HuH-7.5 (cell line): ENCODE measurements around the gene TENM4.
"Not testable (repeated sequence)": the region's sequence is repeated elsewhere in the genome, so short reads cannot be mapped to it uniquely, and the experiment has no call there.

ENCODE experiments used
- DNase-seq: peaks from one replicate; pipeline ENCODE4 v3.0.0; 2011; ENCODE audit warnings: low spot score

TENM4 gene

GRCh38 chr11:78655561-78655960, 785.3 kb downstream of the TENM4 start:
- no peak for DNase-seq

DNA sequence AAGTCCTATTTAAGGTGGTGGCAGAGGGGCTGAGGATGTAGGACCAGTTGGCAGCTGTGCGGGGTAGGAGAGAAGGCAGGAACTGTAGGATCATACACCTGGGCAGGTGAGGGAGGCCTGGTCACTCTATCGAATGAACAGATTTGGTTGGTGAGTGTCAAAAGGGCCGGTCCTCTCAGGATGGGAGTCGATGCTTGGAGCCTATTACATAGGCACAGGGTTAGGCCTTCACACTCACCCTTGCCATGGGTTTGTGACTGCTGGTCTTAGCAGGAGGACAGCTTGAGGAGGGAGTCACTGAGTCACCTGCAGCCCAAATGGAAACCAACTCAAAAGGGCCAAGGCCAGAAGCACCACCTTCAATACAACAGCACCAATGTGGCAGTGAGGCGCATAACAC, 786.0 kb downstream of the TENM4 start:
- no peak for DNase-seq

- DNase-seq: no peak
These were observed 786.8 kb downstream of the TENM4 start for GRCh38 chr11:78654071-78654470.

DNA sequence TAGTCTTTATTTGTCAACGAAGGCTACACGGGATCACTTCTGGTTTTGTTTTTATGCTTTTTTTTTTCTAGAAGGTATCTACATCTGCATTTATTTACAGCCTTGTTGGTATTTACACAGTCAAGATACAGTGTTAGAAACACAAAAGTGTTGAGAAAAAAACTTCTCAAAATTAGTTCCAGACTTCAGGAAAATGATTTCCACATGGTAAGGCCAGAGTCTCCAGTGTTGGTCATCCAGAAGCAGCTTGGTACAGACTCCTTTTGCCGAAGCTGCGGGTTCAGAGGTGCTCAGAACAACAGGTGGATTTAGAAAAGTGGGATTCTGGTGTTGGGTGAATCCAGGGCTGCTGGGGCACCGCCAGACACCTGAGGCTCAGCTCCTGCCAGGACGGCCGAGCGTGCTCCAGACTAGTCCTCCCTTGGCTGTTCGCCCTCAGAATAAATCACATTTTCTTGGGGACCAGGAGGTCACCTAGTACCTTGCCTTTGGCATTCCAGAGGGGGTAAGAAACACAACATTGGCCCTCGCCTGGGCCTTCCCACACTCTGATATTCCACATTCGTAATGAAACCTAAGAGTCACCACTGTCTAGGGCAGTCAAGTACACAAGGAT, 787.4 kb downstream of the TENM4 start:
- no peak for DNase-seq

DNA sequence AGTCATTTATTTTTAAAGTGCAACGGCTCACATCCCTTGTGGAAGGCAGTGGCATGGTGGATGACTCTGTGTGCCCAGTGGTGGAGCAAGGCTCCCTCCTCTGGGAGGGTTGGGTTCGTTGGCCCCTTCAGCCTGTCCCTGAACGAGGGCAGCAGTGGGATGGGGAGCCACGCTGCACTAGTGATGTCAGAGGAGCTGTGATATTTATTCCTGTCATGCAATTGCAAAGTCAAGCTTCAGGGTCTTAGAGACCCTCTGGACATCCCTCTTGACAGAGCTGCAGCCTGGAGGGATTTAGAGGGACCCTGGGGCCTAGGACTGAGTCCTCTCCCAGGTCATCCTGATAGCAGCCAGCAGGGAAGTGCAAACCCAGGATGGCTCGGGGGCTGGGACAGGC, 788.0 kb downstream of the TENM4 start:
- no peak for DNase-seq

- no peak for DNase-seq
These were observed 788.6 kb downstream of the TENM4 start for GRCh38 chr11:78651923-78652842.

- DNase-seq: no peak
These were observed 789.6 kb downstream of the TENM4 start for GRCh38 chr11:78651136-78651775.

DNA sequence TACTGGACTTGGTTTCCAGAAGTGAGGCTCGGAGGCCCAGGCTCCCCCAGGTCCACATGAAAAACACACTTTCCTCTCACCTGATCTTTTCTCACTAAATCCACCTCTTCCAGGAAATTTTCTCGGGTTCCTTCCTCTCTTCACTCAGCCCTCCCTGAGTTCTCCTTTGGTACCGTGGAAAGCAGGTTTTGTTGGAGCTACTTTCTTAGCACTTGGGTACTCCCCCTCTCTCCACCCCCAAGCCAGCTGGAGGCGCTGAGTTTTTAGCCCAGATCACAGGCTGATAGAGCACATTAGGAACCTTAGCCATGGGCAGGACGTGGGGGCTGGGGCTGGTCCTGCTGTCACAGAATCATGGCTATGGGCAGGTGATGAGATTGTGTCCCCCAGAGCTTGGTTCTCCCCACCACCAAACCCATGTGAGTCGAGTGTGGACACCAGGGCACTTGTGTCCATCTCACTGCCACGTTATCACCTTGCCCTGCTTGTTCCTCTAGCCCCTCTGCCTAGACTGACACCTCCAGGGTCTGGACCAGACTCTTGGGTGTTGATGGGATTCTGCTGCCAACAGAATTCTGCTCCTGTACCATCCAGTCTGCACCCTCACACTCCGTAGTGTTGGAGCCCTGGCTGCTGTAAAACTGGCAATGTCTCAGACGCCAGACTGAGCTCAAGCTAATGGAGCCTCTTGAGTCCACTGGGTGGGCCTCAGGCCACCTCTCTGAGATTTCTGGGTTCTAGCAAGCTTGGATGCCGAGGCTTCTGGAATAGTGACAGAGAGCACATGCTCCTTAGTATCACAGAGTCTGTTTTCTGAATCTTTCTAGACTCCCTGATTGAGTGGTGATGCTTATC, 791.2 kb downstream of the TENM4 start:
- DNase-seq: no peak

DNA sequence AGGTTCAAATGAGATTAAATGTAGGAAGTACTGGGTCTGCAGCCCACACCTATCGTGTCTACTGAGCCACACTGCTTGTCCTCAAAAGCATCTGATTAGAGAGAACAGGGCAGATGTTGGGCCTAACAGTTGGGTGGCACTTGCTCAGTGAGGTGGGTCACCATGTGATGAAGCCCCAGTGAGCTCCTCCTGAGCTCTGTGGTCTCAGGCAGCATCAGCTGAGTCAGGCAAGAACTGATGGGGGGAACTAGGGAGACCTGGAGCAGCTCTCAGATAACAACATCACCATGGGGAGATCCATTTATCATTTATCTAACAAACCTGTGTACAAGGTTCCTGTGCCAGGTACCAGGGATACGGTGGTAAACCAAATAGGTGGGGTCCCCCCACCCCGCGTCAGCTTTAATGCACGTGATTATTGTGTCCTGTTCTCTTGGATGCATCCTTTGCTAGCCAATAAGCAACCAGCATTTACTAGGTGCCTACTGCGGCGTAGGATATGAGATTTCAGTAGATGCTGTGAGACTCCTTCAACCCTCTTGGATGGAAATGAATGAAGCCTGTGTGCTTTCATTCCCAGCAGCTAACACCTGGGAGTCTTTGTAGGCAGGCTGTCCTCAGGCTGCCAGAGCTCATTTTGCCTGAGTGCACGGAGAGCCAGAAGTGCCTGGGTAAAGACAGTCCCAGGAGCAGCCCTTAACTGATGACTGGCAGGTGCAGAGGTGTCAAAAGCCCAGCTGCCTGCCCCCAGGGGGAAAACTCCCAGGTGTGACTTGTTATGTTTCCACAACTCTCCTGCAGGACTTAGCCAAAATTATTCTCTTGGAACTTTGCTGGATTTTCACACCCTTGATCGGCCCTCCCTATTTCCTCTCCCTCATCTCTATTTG, 792.6 kb downstream of the TENM4 start:
- no peak for DNase-seq

DNA sequence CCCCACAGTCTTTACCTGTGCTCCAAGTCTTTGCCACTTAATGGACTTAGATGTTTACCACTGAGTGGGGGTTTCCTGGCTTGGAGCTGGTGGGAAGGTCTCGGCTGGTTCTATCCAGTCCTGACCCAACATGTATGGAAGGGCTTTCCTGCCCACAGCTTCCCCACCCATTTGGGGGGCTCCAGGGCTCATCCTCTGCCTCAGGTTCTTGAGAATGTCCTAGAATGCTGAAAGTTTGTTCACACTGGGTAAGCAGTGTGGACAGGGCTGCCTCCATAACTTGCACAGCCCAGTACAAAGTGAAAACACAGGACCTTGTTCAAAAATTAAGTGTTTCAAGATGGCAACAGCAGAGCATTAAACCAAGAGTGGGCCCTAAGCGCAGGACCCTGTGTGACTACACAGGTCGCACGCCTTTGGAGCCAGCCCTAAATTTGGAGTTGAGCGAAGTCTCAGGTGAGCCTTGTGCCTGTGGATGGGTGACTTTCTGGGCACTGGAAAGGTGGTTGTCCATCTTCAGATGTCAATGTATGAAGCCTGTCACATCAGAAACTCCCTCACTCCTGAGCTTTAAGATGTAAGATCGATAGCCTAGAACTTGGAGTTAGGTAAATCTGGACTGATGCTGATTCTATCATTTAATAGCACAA, 793.4 kb downstream of the TENM4 start:
- DNase-seq: no peak

- peak; percentile 54 for DNase-seq
These were observed 794.2 kb downstream of the TENM4 start for GRCh38 chr11:78646564-78647185.

DNA sequence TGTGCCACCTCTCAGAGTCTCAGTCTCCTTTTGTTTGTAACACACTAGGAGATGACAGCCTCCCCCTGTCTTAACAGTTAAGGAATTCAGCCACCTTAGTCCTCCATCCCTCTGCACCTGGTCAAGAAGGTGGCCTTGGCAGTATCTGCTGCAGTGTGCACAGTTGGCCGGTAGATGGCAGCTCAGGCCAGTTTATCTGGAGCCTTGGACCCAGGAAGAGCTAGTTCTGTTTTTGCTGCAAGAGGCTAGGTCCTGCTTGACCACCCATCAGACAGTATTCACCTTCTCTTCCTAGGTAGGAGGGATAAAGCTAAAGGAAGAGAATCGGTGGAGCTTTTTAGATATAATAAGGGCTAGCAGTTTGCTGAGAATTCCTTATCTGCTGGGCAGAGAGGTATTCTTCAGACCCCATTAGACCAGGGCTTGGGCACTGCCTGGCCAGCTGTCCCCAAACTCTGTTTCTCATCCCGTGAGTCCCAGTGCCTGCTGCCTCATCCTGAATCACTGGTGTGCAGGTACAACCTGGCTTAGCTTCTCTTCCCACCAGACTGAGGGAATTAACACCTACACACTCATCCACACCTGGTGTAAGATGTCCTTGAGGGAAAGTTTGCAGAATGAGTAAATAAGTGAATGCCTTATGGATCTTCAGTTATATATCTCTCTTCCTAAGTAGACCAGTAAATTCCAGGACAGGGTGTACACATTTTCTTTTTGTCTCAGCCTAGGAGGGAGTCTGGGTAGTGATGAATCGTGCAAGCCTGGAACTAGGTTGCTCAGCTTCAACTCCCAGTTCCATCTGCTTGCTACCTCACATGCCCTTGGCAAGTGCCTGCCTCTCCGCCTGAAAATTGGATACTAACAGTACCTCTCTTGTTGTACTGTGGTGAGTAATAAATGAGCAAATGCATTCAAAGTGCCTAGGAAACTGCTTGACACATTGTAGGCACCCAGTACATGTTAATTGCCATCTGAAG, 795.3 kb downstream of the TENM4 start:
- peak; percentile 60 for DNase-seq

DNA sequence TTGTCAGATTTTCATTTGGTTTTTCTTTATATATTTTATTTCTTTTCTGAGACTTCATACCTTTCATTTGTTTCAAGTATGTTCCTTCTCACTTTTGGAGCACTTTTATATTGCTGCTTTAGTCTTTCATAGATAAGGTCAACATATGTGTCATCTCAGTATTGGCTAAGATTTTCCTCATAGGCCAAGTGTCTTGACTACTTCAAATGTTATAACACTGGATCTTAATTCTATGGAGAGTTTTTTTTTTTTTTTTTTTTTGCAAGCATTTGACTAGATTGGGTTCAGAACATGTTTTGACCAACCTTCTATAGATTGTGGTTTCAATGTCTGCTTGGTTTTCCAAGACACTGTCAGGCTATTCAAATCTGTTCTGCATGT, 797.2 kb downstream of the TENM4 start:
- DNase-seq: no peak

- DNase-seq: no peak
These were observed 797.7 kb downstream of the TENM4 start for GRCh38 chr11:78642979-78643675.

- no peak for DNase-seq
These were observed 799.3 kb downstream of the TENM4 start for GRCh38 chr11:78641541-78641940.

- DNase-seq: no peak
These were observed 802.0 kb downstream of the TENM4 start for GRCh38 chr11:78638704-78639380.

GRCh38 chr11:78637527-78637926, 803.3 kb downstream of the TENM4 start:
- DNase-seq: not testable (repeated sequence)
